SIG-M5 treated with dmso at 0.1 percent for 504 hours (cell line): ENCODE results near the gene YWHAB.

ENCODE experiments used
- DNase-seq: peaks from one replicate; lab custom pipeline; 2025; ENCODE audit not compliant: unreplicated experiment; lab: John Stamatoyannopoulos, UW

YWHAB gene

GRCh38 chr20:44950368-44950767 is 64.9 kb downstream of the YWHAB start:
- no peak for DNase-seq

GRCh38 chr20:44952731-44953130 is 67.2 kb downstream of the YWHAB start:
- DNase-seq: no peak

- DNase-seq: no peak
Measured at GRCh38 chr20:44954211-44954610, 68.7 kb downstream of the YWHAB start.

- no peak for DNase-seq
Measured at GRCh38 chr20:44955270-44955669, 69.8 kb downstream of the YWHAB start.

- DNase-seq: no peak
Measured at GRCh38 chr20:44956410-44956809, 70.9 kb downstream of the YWHAB start.
